Mucosa of descending colon (tissue), 3 donors: ENCODE measurements around the gene AGPAT3. TPM values are rescaled to one million over a fixed set of nuclear protein-coding genes. Genes with fewer than 3 reads are reported as not detected.
A peak's percentile ranks its signal among the peaks of the same experiment; 100 is the strongest.

Experiments used
- ATAC-seq: fragments of 200-7000 bp; cut with Tn5 transposase; one replicate; pipeline ENCODE4 v1.9.1; 2020; ENCODE audit warnings: mild to moderate bottlenecking, moderate library complexity
- DNase-seq, 3 donors: peaks; one replicate each; pipeline ENCODE4 v3.0.0-alpha.2; 2020
- H3K36me3 ChIP-seq: fragments of 200-600 bp; one replicate; pipeline ENCODE4 v1.8.0; 2021; ENCODE audit warnings: low read depth, mild to moderate bottlenecking
- H3K4me1 ChIP-seq: fragments of 200-600 bp; one replicate; pipeline ENCODE4 v1.8.0; 2021; ENCODE audit warnings: low read depth, mild to moderate bottlenecking
- H3K4me3 ChIP-seq: fragments of 200-600 bp; one replicate; pipeline ENCODE4 v1.8.0; 2021; ENCODE audit warnings: mild to moderate bottlenecking
- H3K9me3 ChIP-seq: fragments of 200-600 bp; one replicate; pipeline ENCODE4 v1.8.0; 2021; ENCODE audit warnings: mild to moderate bottlenecking
- CTCF ChIP-seq: fragments of 200-600 bp; IDR thresholded peaks from one replicate; pipeline ENCODE4 v1.8.0; 2022; ENCODE audit warnings: antibody characterized with exemption, mild to moderate bottlenecking
- intact Hi-C, 2 donors: fragments of 100-400 bp; cut with DNase I in 1 of 2; cut with micrococcal nuclease in 1 of 2; formaldehyde crosslinking; loops; one replicate each; pipeline versions ENCODE4 v1.11.0 to v1.11.1; 2022; cut with DNase I, micrococcal nuclease
- total RNA-seq, 3 donors: library from RNA; stranded (reverse); fragmentation: NEBNext Ultra II Directional in 2 of 3; extraction: Animal tissue kit (Norgen Biotek cat#: 25700) in 2 of 3; gene quantifications; one replicate each; pipeline versions ENCODE4 v1.2.1 to v1.2.4, GENCODE V29; 2021 to 2023
- donor health status: DM: no; HTN: no; CAD: no; lungs with moderate emphysema.
- donor health status: DM: no; HTN: no; CAD: no.
- donor health status: DM: no; HTN: yes; CAD: no.

AGPAT3 gene
- total RNA-seq, 3 donors from 2014 or later = 77.7 to 120 (median 97.7) TPM

- H3K9me3 ChIP-seq = no peaks in the 10 kb centered on the region
- H3K4me1 ChIP-seq = no peaks in the 10 kb centered on the region
- no peak for TF ChIP-seq CTCF
- no peaks in the 10 kb centered on the region for H3K36me3 ChIP-seq
- H3K4me3 ChIP-seq = no peak overlapping the region
- intact Hi-C loops = no loop called here
- DNase-seq = peak in 1 of 3 donors; percentile 27
- no peak for ATAC-seq
Observed at GRCh38 chr21:43994085-43994484, 129.1 kb downstream of the AGPAT3 start.

- no peaks in the 10 kb centered on the region for H3K4me1 ChIP-seq
- H3K4me3 ChIP-seq = no peak overlapping the region
- ATAC-seq (no peak), DNase-seq (no peak)
- intact Hi-C loops = no loop called here
- no peak for TF ChIP-seq CTCF
- H3K36me3 ChIP-seq = no peaks in the 10 kb centered on the region
- no peaks in the 10 kb centered on the region for H3K9me3 ChIP-seq
Observed at GRCh38 chr21:43994646-43995045, 129.6 kb downstream of the AGPAT3 start.

GRCh38 chr21:43995521-43996105 lies 130.6 kb downstream of the AGPAT3 start:
- Histone ChIP-seq H3K9me3 (no peaks in the 10 kb centered on the region), H3K4me3 (no peak overlapping the region), H3K36me3 (no peaks in the 10 kb centered on the region), H3K4me1 (no peaks in the 10 kb centered on the region)
- TF ChIP-seq CTCF = no peak
- ATAC-seq (no peak), DNase-seq (no peak)
- intact Hi-C loops = no loop called here

- H3K36me3 ChIP-seq = no peaks in the 10 kb centered on the region
- H3K9me3 ChIP-seq = no peaks in the 10 kb centered on the region
- ATAC-seq (no peak), DNase-seq (no peak)
- no peaks in the 10 kb centered on the region for H3K4me1 ChIP-seq
- no peak overlapping the region for H3K4me3 ChIP-seq
- intact Hi-C loops = no loop called here
- no peak for TF ChIP-seq CTCF
Observed at GRCh38 chr21:43997766-43998742, 133.0 kb downstream of the AGPAT3 start.

- intact Hi-C loops = no loop called here
- Histone ChIP-seq H3K36me3 (no peaks in the 10 kb centered on the region), H3K4me1 (no peaks in the 10 kb centered on the region), H3K9me3 (no peaks in the 10 kb centered on the region), H3K4me3 (no peak overlapping the region)
- no peak for DNase-seq
- ATAC-seq = no peak
- TF ChIP-seq CTCF = no peak
Observed at GRCh38 chr21:44000360-44000759, 135.3 kb downstream of the AGPAT3 start.
